ENCODE measurements around the gene HLA-DMA. TPM values are rescaled to one million over a fixed set of nuclear protein-coding genes. Genes with fewer than 3 reads are reported as not detected.

HLA-DMA gene
- total RNA-seq, 2 donors from 2014 or later = 4.9 to 19.0 TPM

DNA sequence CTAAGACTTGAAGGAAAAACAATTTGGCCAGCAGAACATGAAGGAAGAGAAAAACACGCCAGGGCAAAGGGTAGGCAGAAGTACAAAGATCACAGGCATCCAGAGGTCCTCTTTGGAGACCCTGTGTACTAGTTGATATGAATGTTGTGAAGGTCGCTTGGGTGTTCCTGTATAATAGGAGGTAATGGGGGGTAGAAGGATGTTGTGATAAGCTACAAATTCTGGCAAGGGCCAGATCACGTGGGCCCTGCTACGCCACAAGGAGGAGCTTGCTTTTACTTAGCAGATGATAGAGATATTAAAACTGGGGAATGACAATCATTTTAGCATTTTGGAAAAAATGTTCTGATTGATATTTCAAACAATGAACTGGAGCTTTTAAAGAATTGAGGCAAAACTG is 878 bp upstream of the HLA-DMA start:
- H3K27me3 ChIP-seq (ENCODE audit: control insufficient read depth, insufficient read depth, low read length, poor library complexity, severe bottlenecking) = no peaks in the 10 kb centered on the region
- H3K27ac Mint-ChIP-seq = no peak overlapping the region
- H3K4me1 ChIP-seq (ENCODE audit: control insufficient read depth, insufficient read depth, low read length) = no peaks in the 10 kb centered on the region
- no peak overlapping the region for H3K4me3 Mint-ChIP-seq
- no peaks in the 10 kb centered on the region for H3K4me1 Mint-ChIP-seq
- H3K9me3 Mint-ChIP-seq = no peaks in the 10 kb centered on the region
- H3K27me3 Mint-ChIP-seq (ENCODE audit: insufficient read depth) = peaks cover 2% of the 10 kb centered on the region
- H3K9me3 ChIP-seq (ENCODE audit: control insufficient read depth, low read length) = no peaks in the 10 kb centered on the region
- H3K9ac ChIP-seq (ENCODE audit: extremely low read depth, low read length, poor library complexity, severe bottlenecking) = no peak overlapping the region
- TF ChIP-seq, protein P1, sequence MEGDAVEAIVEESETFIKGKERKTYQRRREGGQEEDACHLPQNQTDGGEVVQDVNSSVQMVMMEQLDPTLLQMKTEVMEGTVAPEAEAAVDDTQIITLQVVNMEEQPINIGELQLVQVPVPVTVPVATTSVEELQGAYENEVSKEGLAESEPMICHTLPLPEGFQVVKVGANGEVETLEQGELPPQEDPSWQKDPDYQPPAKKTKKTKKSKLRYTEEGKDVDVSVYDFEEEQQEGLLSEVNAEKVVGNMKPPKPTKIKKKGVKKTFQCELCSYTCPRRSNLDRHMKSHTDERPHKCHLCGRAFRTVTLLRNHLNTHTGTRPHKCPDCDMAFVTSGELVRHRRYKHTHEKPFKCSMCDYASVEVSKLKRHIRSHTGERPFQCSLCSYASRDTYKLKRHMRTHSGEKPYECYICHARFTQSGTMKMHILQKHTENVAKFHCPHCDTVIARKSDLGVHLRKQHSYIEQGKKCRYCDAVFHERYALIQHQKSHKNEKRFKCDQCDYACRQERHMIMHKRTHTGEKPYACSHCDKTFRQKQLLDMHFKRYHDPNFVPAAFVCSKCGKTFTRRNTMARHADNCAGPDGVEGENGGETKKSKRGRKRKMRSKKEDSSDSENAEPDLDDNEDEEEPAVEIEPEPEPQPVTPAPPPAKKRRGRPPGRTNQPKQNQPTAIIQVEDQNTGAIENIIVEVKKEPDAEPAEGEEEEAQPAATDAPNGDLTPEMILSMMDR (conservative IDR thresholded peaks at IDR 0.05) = no peak
- H3K4me3 ChIP-seq (ENCODE audit: low read length) = no peak overlapping the region
- H3K27ac ChIP-seq (ENCODE audit: low read depth, low read length) = no peak overlapping the region
- no peaks in the 10 kb centered on the region for H3K36me3 Mint-ChIP-seq (ENCODE audit: low read depth)
- DNase-seq = no peak
- 84 to 96% methylated on average over 4 of the region's 4 CpGs for WGBS, 2 experiments (ENCODE audit: insufficient coverage in 1 of 2, insufficient read length in 1 of 2)
- no peaks in the 10 kb centered on the region for H3K36me3 ChIP-seq (ENCODE audit: control insufficient read depth, insufficient read depth, low read length)

- H3K9me3 ChIP-seq (ENCODE audit: control insufficient read depth, low read length) = no peaks in the 10 kb centered on the region
- H3K27ac Mint-ChIP-seq = no peak overlapping the region
- no peaks in the 10 kb centered on the region for H3K4me1 ChIP-seq (ENCODE audit: control insufficient read depth, insufficient read depth, low read length)
- H3K27me3 Mint-ChIP-seq (ENCODE audit: insufficient read depth) = no peaks in the 10 kb centered on the region
- no peak overlapping the region for H3K4me3 Mint-ChIP-seq
- 92 to 93% methylated on average over 8 of the region's 8 CpGs for WGBS, 2 experiments (ENCODE audit: insufficient coverage in 1 of 2, insufficient read length in 1 of 2)
- no peaks in the 10 kb centered on the region for H3K27me3 ChIP-seq (ENCODE audit: control insufficient read depth, insufficient read depth, low read length, poor library complexity, severe bottlenecking)
- H3K36me3 ChIP-seq (ENCODE audit: control insufficient read depth, insufficient read depth, low read length) = no peaks in the 10 kb centered on the region
- no peak for DNase-seq
- H3K36me3 Mint-ChIP-seq (ENCODE audit: low read depth) = no peaks in the 10 kb centered on the region
- H3K9me3 Mint-ChIP-seq = no peaks in the 10 kb centered on the region
- TF ChIP-seq, protein P1 (conservative IDR thresholded peaks at IDR 0.05) = no peak
- no peak overlapping the region for H3K27ac ChIP-seq (ENCODE audit: low read depth, low read length)
- no peaks in the 10 kb centered on the region for H3K4me1 Mint-ChIP-seq
- no peak overlapping the region for H3K9ac ChIP-seq (ENCODE audit: extremely low read depth, low read length, poor library complexity, severe bottlenecking)
- no peak overlapping the region for H3K4me3 ChIP-seq (ENCODE audit: low read length)
Measured at GRCh38 chr6:32950449-32950848, 2.4 kb downstream of the HLA-DMA start.

DNA sequence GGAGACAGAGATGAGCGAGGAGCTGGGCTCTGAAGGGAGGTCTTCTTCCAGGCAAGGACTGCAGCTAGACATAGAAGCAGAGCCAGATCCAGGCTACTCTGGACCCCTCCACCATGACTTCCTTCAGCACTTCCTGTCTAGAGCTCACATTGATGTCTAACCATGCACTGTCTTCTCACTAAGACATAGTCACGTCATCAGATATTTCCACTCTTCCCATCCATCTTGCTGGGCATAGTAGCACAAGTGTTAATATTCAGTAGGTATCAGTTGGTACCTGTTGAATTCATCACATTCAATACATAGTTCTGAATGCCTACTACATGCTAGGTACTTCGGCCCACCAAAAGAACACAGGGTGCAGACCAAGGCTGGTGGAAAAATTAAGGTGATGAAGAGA is 2.9 kb downstream of the HLA-DMA start:
- no peak overlapping the region for H3K4me3 Mint-ChIP-seq
- Histone ChIP-seq H3K36me3 (ENCODE audit: control insufficient read depth, insufficient read depth, low read length) (no peaks in the 10 kb centered on the region), H3K9ac (ENCODE audit: extremely low read depth, low read length, poor library complexity, severe bottlenecking) (no peak overlapping the region), H3K9me3 (ENCODE audit: control insufficient read depth, low read length) (no peaks in the 10 kb centered on the region), H3K27me3 (ENCODE audit: control insufficient read depth, insufficient read depth, low read length, poor library complexity, severe bottlenecking) (no peaks in the 10 kb centered on the region), H3K27ac (ENCODE audit: low read depth, low read length) (no peak overlapping the region), H3K4me3 (ENCODE audit: low read length) (no peak overlapping the region), H3K4me1 (ENCODE audit: control insufficient read depth, insufficient read depth, low read length) (no peaks in the 10 kb centered on the region)
- no peaks in the 10 kb centered on the region for H3K4me1 Mint-ChIP-seq
- H3K27ac Mint-ChIP-seq = no peak overlapping the region
- TF ChIP-seq, protein P1 (conservative IDR thresholded peaks at IDR 0.05) = no peak
- WGBS, 2 experiments (ENCODE audit: insufficient coverage in 1 of 2, insufficient read length in 1 of 2) = 90 to 95% methylated on average over 2 to 3 of the region's 3 CpGs
- no peaks in the 10 kb centered on the region for H3K9me3 Mint-ChIP-seq
- DNase-seq = no peak
- no peaks in the 10 kb centered on the region for H3K36me3 Mint-ChIP-seq (ENCODE audit: low read depth)
- H3K27me3 Mint-ChIP-seq (ENCODE audit: insufficient read depth) = no peaks in the 10 kb centered on the region
